ENCODE measurements around the gene MTTP.

The MTTP gene

GRCh38 chr4:99593781-99594641 is 19.4 kb downstream of the MTTP start:
- DNase-seq, result no peak

DNA sequence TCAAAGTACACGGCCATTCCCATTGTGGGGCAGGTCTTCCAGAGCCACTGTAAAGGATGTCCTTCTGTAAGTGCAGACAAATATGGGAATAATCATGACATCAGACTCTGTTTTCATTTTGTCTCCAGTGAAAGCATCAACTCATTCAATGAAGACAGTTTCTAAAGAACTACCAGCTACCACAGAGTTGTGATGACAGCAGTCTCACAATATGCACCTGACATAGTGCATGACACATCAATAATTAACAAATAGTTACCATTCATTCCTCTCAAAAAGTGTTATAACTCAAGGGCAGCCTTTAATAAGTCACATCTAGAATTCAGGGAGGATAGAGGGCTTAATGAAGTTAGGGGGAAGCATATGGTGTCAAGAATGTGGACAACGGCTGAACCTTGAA is 20.2 kb downstream of the MTTP start:
- DNase-seq, result no peak

- DNase-seq, result no peak
Observed at GRCh38 chr4:99606716-99607115, 32.1 kb downstream of the MTTP start.

DNA sequence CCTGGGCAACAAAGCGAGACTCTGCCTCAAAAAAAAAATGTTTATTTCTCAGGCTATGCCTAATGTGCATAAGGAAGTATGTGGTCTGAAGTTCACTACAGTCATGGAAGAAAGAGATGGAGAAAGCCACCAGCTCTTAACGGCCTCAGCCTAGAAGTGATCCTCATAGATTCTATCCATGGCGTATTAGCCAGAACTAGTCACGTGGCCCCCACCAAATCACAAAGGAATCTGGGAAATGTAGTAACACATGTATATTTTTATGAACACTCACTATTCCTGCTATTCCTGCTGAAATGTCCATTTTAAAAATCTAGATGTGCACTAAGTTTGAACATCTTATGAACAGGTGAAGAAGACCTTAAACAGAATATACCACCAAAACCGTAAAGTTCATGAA is 33.8 kb downstream of the MTTP start:
- DNase-seq, result no peak

DNA sequence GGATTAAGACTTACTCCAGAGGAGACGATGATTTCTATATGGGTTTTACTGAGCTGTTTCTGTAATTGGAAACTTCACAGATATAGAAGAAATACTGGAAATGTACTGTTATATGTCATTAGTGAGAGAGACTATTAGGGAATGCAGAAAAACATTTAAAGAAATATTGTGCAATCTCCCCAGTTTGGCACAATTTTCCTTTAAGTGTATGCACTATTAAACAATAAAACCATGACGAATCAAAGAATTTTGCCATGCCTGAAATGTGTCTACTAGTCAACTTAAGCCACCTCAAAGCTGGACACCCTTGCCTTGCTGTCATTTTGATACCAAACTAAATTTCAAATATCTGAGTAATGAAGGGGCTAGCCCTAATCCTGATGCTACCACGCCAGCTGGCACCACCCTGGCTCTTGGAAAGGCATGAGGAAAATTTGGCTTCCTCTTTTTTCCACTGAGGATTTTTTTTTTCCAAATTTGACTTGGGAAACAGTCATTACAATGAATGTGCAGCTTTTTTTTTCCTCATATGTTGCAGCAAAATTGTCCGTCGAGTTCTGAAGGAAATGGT is 36.1 kb downstream of the MTTP start:
- no peak for DNase-seq

- no peak for DNase-seq
Observed at GRCh38 chr4:99612281-99612680, 37.7 kb downstream of the MTTP start.

DNA sequence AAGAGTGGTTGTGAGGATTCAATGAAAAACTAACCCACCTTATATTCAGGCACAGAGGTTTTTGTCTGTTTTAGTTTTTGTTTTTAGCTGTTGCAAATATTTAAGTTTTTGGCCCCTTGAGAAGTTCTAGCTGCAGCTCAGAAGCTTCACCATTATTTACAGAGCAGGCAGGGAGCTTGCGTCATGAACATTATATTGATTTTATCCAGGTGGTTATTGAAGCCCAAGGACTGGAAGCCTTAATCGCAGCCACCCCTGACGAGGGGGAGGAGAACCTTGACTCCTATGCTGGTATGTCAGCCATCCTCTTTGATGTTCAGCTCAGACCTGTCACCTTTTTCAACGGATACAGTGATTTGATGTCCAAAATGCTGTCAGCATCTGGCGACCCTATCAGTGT is 38.1 kb downstream of the MTTP start:
- no peak for DNase-seq

GRCh38 chr4:99614491-99614890 is 39.9 kb downstream of the MTTP start:
- DNase-seq, result no peak

- DNase-seq, result no peak
Observed at GRCh38 chr4:99615170-99615820, 40.7 kb downstream of the MTTP start.

GRCh38 chr4:99617374-99617773 is 42.8 kb downstream of the MTTP start:
- no peak for DNase-seq

DNA sequence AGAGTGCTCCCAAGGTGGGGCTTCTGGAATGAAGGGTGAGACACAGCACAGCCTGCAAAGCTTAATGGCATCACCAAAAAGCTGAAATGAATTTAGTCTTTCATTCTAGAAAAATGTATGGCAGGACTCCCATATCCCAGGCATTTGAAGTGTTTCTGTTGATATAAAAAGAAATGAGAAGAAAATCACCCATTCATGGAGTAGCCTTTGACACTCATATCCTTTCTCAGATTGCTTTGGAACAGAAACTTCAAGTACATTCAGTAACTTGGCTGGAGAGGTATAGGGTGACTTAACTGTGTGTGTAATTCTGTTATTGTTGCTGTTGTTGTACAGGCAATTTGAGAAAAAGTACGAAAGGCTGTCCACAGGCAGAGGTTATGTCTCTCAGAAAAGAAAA is 47.7 kb downstream of the MTTP start:
- no peak for DNase-seq

GRCh38 chr4:99624141-99624719 is 49.6 kb downstream of the MTTP start:
- DNase-seq, result no peak

- DNase-seq, result no peak
Observed at GRCh38 chr4:99625369-99625768, 50.7 kb downstream of the MTTP start.

- DNase-seq, result no peak
Observed at GRCh38 chr4:99628040-99628439, 53.4 kb downstream of the MTTP start.

DNA sequence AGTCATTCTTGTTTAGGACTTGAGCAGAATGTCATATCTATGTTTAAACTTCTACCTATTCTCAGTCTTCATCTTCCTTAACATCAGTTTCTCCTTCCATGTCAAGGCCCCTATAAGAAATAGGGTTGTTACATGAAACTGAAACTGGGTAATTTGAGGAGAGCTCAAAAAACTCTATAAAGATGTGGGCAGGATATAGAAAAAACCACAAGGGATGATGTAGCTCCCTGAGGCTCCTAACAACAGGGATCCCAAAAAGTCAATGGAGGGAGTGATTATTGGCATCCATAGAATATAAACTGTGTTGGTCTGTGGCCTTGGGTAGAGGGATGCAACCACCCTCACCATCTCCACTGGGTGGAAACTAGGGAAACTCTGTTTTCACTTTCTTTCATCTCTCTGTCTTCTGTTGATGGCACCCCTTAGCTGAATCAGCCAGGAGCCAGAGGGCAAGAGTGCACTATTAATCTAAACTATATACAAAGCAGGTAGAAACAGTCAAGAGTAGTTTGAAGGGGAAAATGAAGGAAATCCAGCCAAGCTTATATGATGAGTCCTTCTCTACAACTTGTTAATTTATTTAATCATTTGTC is 55.4 kb downstream of the MTTP start:
- DNase-seq, result no peak

- DNase-seq, result no peak
Observed at GRCh38 chr4:99630857-99631360, 56.3 kb downstream of the MTTP start.

- DNase-seq, result peak; percentile 69
Observed at GRCh38 chr4:99633772-99634171, 59.1 kb downstream of the MTTP start.

- no peak for DNase-seq
Observed at GRCh38 chr4:99634742-99635360, 60.2 kb downstream of the MTTP start.

GRCh38 chr4:99635601-99636000 is 61.0 kb downstream of the MTTP start:
- DNase-seq, result no peak

DNA sequence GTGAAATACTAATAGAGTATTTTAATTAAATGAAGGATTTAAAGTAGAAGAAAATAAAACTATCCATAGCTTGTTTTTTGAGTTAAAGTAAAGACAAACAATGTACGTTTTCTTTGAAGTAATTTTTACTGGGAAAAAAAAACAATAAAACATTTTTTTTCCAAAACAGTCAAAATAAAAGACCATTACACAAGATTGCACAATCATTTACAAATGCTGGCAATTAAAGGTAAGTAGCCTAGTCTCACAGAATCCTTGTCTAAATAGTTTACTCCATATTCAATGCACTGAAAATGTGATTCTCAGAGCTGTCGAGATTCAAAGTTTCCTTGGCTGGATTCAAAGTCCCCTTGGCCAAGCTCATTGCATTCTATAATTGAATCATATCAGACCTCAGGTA is 61.8 kb downstream of the MTTP start:
- no peak for DNase-seq

DNA sequence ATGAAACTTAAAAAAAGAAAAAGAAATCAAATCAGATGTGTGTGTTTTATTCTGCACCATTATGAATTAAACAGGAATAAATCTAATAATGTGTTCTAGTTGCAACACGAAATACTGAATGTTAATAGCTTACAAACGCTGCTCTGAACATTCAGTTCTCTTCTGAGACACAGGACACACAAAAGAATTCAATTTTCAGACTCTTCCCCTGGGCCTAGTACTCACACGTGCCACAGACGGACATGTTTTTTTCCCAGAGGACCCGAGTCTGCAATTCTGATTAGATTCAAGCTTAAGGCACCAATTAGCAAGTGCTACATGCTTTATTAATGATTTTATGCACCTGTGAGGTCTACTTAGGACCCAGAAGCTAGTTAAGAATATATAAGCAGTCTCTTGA is 62.5 kb downstream of the MTTP start:
- DNase-seq, result peak; percentile 72

DNA sequence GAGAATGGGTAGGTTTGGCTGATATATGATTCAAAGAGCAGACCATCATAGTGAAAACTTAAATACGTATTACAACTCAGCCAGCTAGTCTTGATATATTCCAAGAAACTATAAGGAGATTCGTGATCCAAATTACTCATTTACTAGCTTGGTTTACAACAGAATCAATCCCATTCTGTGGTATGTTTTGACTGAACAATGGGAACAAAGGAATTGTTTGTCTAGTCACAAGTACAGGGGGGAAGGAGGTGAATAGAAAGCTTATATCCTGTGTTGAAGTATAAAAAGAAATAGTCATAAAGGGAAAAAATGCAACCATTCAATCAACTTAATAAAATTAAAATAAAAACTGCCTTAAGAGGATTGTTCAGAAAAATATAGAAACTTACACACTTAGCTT is 66.1 kb downstream of the MTTP start:
- no peak for DNase-seq

Data from NCI-H1436 (cell line).